Endothelial cell of umbilical vein (primary cell): ENCODE data around the gene ADSL. TPM values are rescaled to one million over a fixed set of nuclear protein-coding genes. Genes with fewer than 3 reads are reported as not detected.

Experiments
- BruUV-seq: library from RNA; stranded (reverse); fragments of 400-500 nt; replicated peaks from 2 replicates; lab custom pipeline; 2021; lab: Mats Ljungman, UMichigan
- CTCF ChIA-PET: fragments of 300-600, 350-600 bp; sonication (Branson Sonifier 250); formaldehyde crosslinking; loops from one replicate; lab custom pipeline; 2021; ENCODE audit warnings: antibody characterized with exemption, inconsistent platforms; lab: Charles Lee
- POLR2A ChIA-PET: fragments of 300-600, 350-600 bp; sonication (Branson Sonifier 250); formaldehyde crosslinking; loops from one replicate; lab custom pipeline; 2021; ENCODE audit warnings: antibody characterized with exemption, inconsistent platforms; lab: Charles Lee
- DNase-seq: peaks from one replicate; pipeline ENCODE4 v3.0.0-alpha.2; 2011; ENCODE audit warnings: low read depth, low spot score
- FAIRE-seq: peaks from 2 replicates; lab custom pipeline; 2011; peaks lifted over from hg19 to GRCh38; lab: Jason Lieb, UNC
- H2AFZ ChIP-seq: 2 replicates; pipeline ENCODE4 v1.6.0; 2012; ENCODE audit warnings: low read depth, low read length, control low read depth, inconsistent platforms
- H3K27ac ChIP-seq: 2 replicates; pipeline ENCODE4 v1.5.1; 2011; ENCODE audit warnings: low read depth, mild to moderate bottlenecking, control low read depth, low read length, moderate library complexity; ENCODE audit not compliant: insufficient read depth
- H3K27me3 ChIP-seq, 2 experiments: 2 replicates each; pipeline versions ENCODE4 v1.6.0 to v1.6.1; 2011; ENCODE audit warnings: low read length in 2 of 2, mixed read lengths in 1 of 2; ENCODE audit not compliant: control insufficient read depth in 2 of 2, insufficient read depth in 2 of 2
- H3K36me3 ChIP-seq, 2 experiments: 2 replicates in 1 of 2; 3 replicates in 1 of 2; pipeline ENCODE4 v1.5.1; 2011; ENCODE audit warnings: low read length in 2 of 2, mild to moderate bottlenecking in 1 of 2, moderate library complexity in 1 of 2; ENCODE audit not compliant: control insufficient read depth in 2 of 2, insufficient read depth in 2 of 2; ENCODE audit errors: extremely low read depth in 1 of 2
- H3K4me1 ChIP-seq: 3 replicates; pipeline ENCODE4 v1.5.1; 2011; ENCODE audit warnings: mild to moderate bottlenecking, low read length; ENCODE audit not compliant: control insufficient read depth, insufficient read depth; ENCODE audit errors: extremely low read depth
- H3K4me2 ChIP-seq: 2 replicates; pipeline ENCODE4 v1.6.1; 2011; ENCODE audit warnings: low read length, control low read depth, mixed read lengths; ENCODE audit not compliant: insufficient read depth
- H3K4me3 ChIP-seq, 3 experiments: fragments of 200-600 bp in 1 of 3; sonication (generic), shearing (Covaris generic) in 1 of 3; replicated peaks in 1 of 3; 2 replicates each; pipeline ENCODE4 v1.5.1; 2011 to 2016; ENCODE audit warnings: control low read depth in 3 of 3, low read length in 3 of 3, mild to moderate bottlenecking in 2 of 3, inconsistent platforms in 1 of 3, low read depth in 1 of 3, moderate library complexity in 1 of 3; ENCODE audit not compliant: insufficient read depth in 1 of 3
- H3K79me2 ChIP-seq: 2 replicates; pipeline ENCODE4 v1.6.0; 2012; ENCODE audit warnings: low read length, inconsistent platforms; ENCODE audit not compliant: control insufficient read depth, insufficient read depth
- H3K9ac ChIP-seq: replicated peaks from 2 replicates; pipeline ENCODE3; 2011; ENCODE audit warnings: low read length, control low read depth; ENCODE audit not compliant: insufficient read depth; ENCODE audit errors: extremely low read depth
- H3K9me1 ChIP-seq: replicated peaks from 3 replicates; pipeline ENCODE4 v1.6.0; 2011; ENCODE audit warnings: mild to moderate bottlenecking, low read length; ENCODE audit not compliant: control insufficient read depth, insufficient read depth; ENCODE audit errors: extremely low read depth
- H3K9me3 ChIP-seq: replicated peaks from 2 replicates; pipeline ENCODE4 v1.5.1; 2012; ENCODE audit warnings: low read length, inconsistent platforms; ENCODE audit not compliant: control insufficient read depth, insufficient read depth
- H4K20me1 ChIP-seq: replicated peaks from 2 replicates; pipeline ENCODE3; 2011; ENCODE audit warnings: mild to moderate bottlenecking, low read length; ENCODE audit not compliant: control insufficient read depth, insufficient read depth; ENCODE audit errors: extremely low read depth
- CTCF ChIP-seq, 2 donors: IDR thresholded peaks; 1 replicate in 1 of 2; 2 replicates in 1 of 2; pipeline ENCODE4 v1.5.1; 2011; ENCODE audit warnings: low read length in 2 of 2, mild to moderate bottlenecking in 2 of 2, moderate library complexity in 2 of 2, control low read depth in 1 of 2, inconsistent platforms in 1 of 2, low read depth in 1 of 2; ENCODE audit not compliant: insufficient read depth in 1 of 2; ENCODE audit errors: extremely low read depth in 1 of 2
- EZH2 ChIP-seq: IDR thresholded peaks from 2 replicates; pipeline ENCODE4 v1.6.1; 2012; ENCODE audit warnings: borderline replicate concordance, low read depth, mild to moderate bottlenecking, moderate library complexity, low read length, inconsistent platforms; ENCODE audit not compliant: severe bottlenecking
- FOS ChIP-seq: IDR thresholded peaks from 2 replicates; pipeline ENCODE4 v1.6.1; 2011; ENCODE audit warnings: mild to moderate bottlenecking, low read length, moderate library complexity, borderline replicate concordance; ENCODE audit not compliant: insufficient read depth
- GATA2 ChIP-seq: IDR thresholded peaks from 2 replicates; pipeline ENCODE4 v1.7.0; 2011; ENCODE audit warnings: low read depth, mild to moderate bottlenecking, moderate library complexity, mixed read lengths, low read length; ENCODE audit not compliant: insufficient read length, insufficient read depth
- JUN ChIP-seq: IDR thresholded peaks from 2 replicates; pipeline ENCODE4 v1.6.1; 2011; ENCODE audit warnings: borderline replicate concordance, low read depth; ENCODE audit not compliant: insufficient read length, insufficient read depth
- MAX ChIP-seq: IDR thresholded peaks from 2 replicates; pipeline ENCODE4 v1.6.1; 2011; ENCODE audit not compliant: insufficient read depth, insufficient read length
- MYC ChIP-seq: IDR thresholded peaks from one replicate; pipeline ENCODE4 v1.6.1; 2011; ENCODE audit warnings: mild to moderate bottlenecking, low read depth, low read length
- POLR2A ChIP-seq: IDR thresholded peaks from 2 replicates; pipeline ENCODE4 v1.6.1; 2012; ENCODE audit warnings: low read depth, mild to moderate bottlenecking, control low read depth, low read length
- POLR2AphosphoS5 ChIP-seq: IDR thresholded peaks from 2 replicates; pipeline ENCODE4 v1.6.1; 2012; ENCODE audit warnings: low read depth, mild to moderate bottlenecking, control low read depth, low read length, moderate library complexity; ENCODE audit not compliant: insufficient read depth
- dilution Hi-C: fragments of 300-500 bp; cut with MboI; formaldehyde crosslinking; loops from one replicate; pipeline ENCODE4 v1.15.0; 2019; ENCODE audit warnings: low sequenced_read_pairs; ENCODE audit not compliant: extremely low pct_ligation_motif_present
- intact Hi-C: fragments of 100-400 bp; cut with micrococcal nuclease; formaldehyde crosslinking; loops from one replicate; pipeline ENCODE4 v1.10.0; 2022
- polyA plus RNA-seq, 4 experiments: library from polyadenylated mRNA; depleted of rRNA in 3 of 4; stranded (reverse) in 3 of 4; unstranded in 1 of 4; fragments of >200 nt; gene quantifications; 2 replicates each; pipeline versions ENCODE4 v1.2.1 to v1.2.3, GENCODE V29; 2011 to 2012; ENCODE audit warnings: missing spikeins in 1 of 4
- total RNA-seq: library from RNA; stranded (reverse); gene quantifications from 2 replicates; pipeline ENCODE4 v1.2.3, GENCODE V29; 2021

Gene ADSL
- total and polyA plus RNA-seq, 2 donors (not counting 3 experiments of a cell fraction or from before 2014, with no cell fraction given) = 103 to 141 TPM

- no peak overlapping the region for H3K27ac ChIP-seq
- H3K4me3 ChIP-seq = no peak overlapping the region
- H3K27me3 ChIP-seq = no peaks in the 10 kb centered on the region
- ChIA-PET POLR2A (no interaction called here), CTCF (interaction anchor here (1.2 kb wide), 1 partner anchor 9 kb away, joined by 3 read pairs; no protein-coding TSS in a partner anchor)
- H3K9me3 ChIP-seq = no peaks in the 10 kb centered on the region
- dilution Hi-C loops = no loop called here
- no peak overlapping the region for H2AFZ ChIP-seq
- no peak overlapping the region for H3K9ac ChIP-seq
- TF ChIP-seq JUN (no peak), POLR2AphosphoS5 (no peak), FOS (no peak), EZH2 (no peak), GATA2 (no peak), CTCF (IDR thresholded peaks at IDR 0.05; ENCODE audit: extremely low read depth in 1 of 2, insufficient read depth in 1 of 2, low read depth in 1 of 2, low read length in 2 of 2) (no peak), MYC (no peak), POLR2A (no peak), MAX (no peak)
- H4K20me1 ChIP-seq = no peaks in the 10 kb centered on the region
- FAIRE-seq (no peak), DNase-seq (no peak)
- BruUV-seq = no TSS peak
- H3K4me2 ChIP-seq = no peak overlapping the region
- no peaks in the 10 kb centered on the region for H3K9me1 ChIP-seq
- H3K79me2 ChIP-seq = peaks cover 2% of the 10 kb centered on the region
- peaks cover 12% of the 10 kb centered on the region for H3K4me1 ChIP-seq
- intact Hi-C loops = no loop called here
- no peaks in the 10 kb centered on the region for H3K36me3 ChIP-seq
Observed at GRCh38 chr22:40388231-40388630, 41.9 kb downstream of the ADSL start.
